Naive thymus-derived CD4-positive, alpha-beta T cell (primary cell): ENCODE data around the gene CEP126. TPM values are rescaled to one million over a fixed set of nuclear protein-coding genes. Genes with fewer than 3 reads are reported as not detected.
A peak's percentile ranks its signal among the peaks of the same experiment; 100 is the strongest.

Experiments used
- ATAC-seq: fragments of 150-1000 bp; cut with Tn5 transposase; 2 replicates; pipeline ENCODE4 v1.10.0; 2021; ENCODE audit warnings: mild to moderate bottlenecking, moderate library complexity
- CTCF ChIA-PET: fragments of 350-600 bp; sonication (Branson Sonifier 250); formaldehyde crosslinking; loops from one replicate; lab custom pipeline; 2021; ENCODE audit warnings: antibody characterized with exemption; lab: Charles Lee
- POLR2A ChIA-PET: fragments of 350-600 bp; sonication (Branson Sonifier 250); formaldehyde crosslinking; loops from one replicate; lab custom pipeline; 2021; ENCODE audit warnings: antibody characterized with exemption, inconsistent platforms; lab: Charles Lee
- DNase-seq, 9 donors: peaks; one replicate each; pipeline versions ENCODE4 v3.0.0 to v3.0.0-alpha.2; 2020 to 2022; ENCODE audit warnings: mixed read lengths in 1 of 9
- H3K27ac ChIP-seq: one replicate; pipeline ENCODE4 v1.7.0; 2013; ENCODE audit warnings: mild to moderate bottlenecking, low read depth, low read length, moderate library complexity
- H3K27me3 ChIP-seq, 2 donors: one replicate each; pipeline ENCODE4 v1.7.0; 2013; ENCODE audit warnings: low read length in 2 of 2, mild to moderate bottlenecking in 2 of 2, moderate library complexity in 2 of 2; ENCODE audit not compliant: control insufficient read depth in 2 of 2, insufficient read depth in 2 of 2
- H3K36me3 ChIP-seq, 3 experiments: 1 replicate in 2 of 3; 2 replicates in 1 of 3; pipeline ENCODE4 v1.7.0; 2013; ENCODE audit warnings: low read length in 3 of 3, mild to moderate bottlenecking in 3 of 3, moderate library complexity in 1 of 3; ENCODE audit not compliant: insufficient read depth in 3 of 3, control insufficient read depth in 2 of 3
- H3K4me1 ChIP-seq, 2 donors: one replicate each; pipeline ENCODE4 v1.7.0; 2013; ENCODE audit warnings: low read length in 2 of 2, mild to moderate bottlenecking in 2 of 2, moderate library complexity in 1 of 2; ENCODE audit not compliant: control insufficient read depth in 2 of 2, insufficient read depth in 2 of 2
- H3K4me3 ChIP-seq: 2 replicates; pipeline ENCODE4 v1.7.0; 2013; ENCODE audit warnings: mild to moderate bottlenecking, low read length
- H3K9me3 ChIP-seq, 3 experiments: 1 replicate in 2 of 3; 2 replicates in 1 of 3; pipeline ENCODE4 v1.7.0; 2013; ENCODE audit warnings: low read length in 3 of 3; ENCODE audit not compliant: control insufficient read depth in 2 of 3
- H3K27ac Mint-ChIP-seq, 9 donors: one replicate each; pipeline ENCODE4 v1.8.0; 2020 to 2022; ENCODE audit warnings: mixed read lengths in 9 of 9, mild to moderate bottlenecking in 8 of 9, moderate library complexity in 5 of 9, inconsistent platforms in 2 of 9
- H3K27me3 Mint-ChIP-seq, 5 donors: one replicate each; pipeline ENCODE4 v1.8.0; 2021 to 2022; ENCODE audit warnings: mixed read lengths in 5 of 5, mild to moderate bottlenecking in 1 of 5
- H3K36me3 Mint-ChIP-seq, 5 donors: one replicate each; pipeline ENCODE4 v1.8.0; 2020 to 2022; ENCODE audit warnings: mixed read lengths in 5 of 5, mild to moderate bottlenecking in 3 of 5, inconsistent platforms in 1 of 5
- H3K4me1 Mint-ChIP-seq, 7 donors: one replicate each; pipeline ENCODE4 v1.8.0; 2020 to 2022; ENCODE audit warnings: mixed read lengths in 7 of 7, mild to moderate bottlenecking in 3 of 7, inconsistent platforms in 1 of 7
- H3K4me3 Mint-ChIP-seq, 10 donors: one replicate each; pipeline ENCODE4 v1.8.0; 2020 to 2022; ENCODE audit warnings: mild to moderate bottlenecking in 10 of 10, mixed read lengths in 10 of 10, moderate library complexity in 6 of 10, inconsistent platforms in 2 of 10
- H3K9me3 Mint-ChIP-seq, 11 donors: one replicate each; pipeline ENCODE4 v1.8.0; 2020 to 2022; ENCODE audit warnings: mixed read lengths in 11 of 11, mild to moderate bottlenecking in 4 of 11, inconsistent platforms in 1 of 11, moderate library complexity in 1 of 11
- intact Hi-C, 2 donors: fragments of 100-400 bp; cut with micrococcal nuclease; formaldehyde crosslinking; loops; one replicate each; pipeline ENCODE4 v1.15.1; 2023
- polyA plus RNA-seq, 2 donors: library from polyadenylated mRNA; unstranded; fragments of 300-500 nt; fragmentation: Illumina TruSeq; gene quantifications; one replicate each; pipeline ENCODE4 v1.2.3, GENCODE V29; 2021
- total RNA-seq, 6 experiments: library from RNA in 5 of 6; stranded (reverse) in 5 of 6; gene quantifications; 1 replicate in 5 of 6; 2 replicates in 1 of 6; pipeline ENCODE4 v1.2.3 and lab custom pipeline; 2021 to 2026

The CEP126 gene
- total RNA-seq: 1 to 10 TPM in 4 of 5 experiments, under 1 TPM in 1; 0.39 to 3.4 (median 2.6) TPM
- polyA plus RNA-seq: 1 to 10 TPM in 1 of 2 donors, under 1 TPM in 1; 0.21 to 1.8 TPM
- total RNA-seq (lab: John Stamatoyannopoulos, UW): 3.4 reads per million, percentile 18 among the genes with 10 or more reads in this experiment

- Mint-ChIP-seq H3K36me3 (no peaks in the 10 kb centered on the region), H3K9me3 (no peaks in the 10 kb centered on the region), H3K27ac (peak within 1 kb of the TSS; percentile 79 to 95 (median 89)), H3K27me3 (peaks cover 0 to 6% (median 0%) of the 10 kb centered on the region in 5 donors), H3K4me1 (peaks cover 18 to 30% (median 26%) of the 10 kb centered on the region in 7 donors), H3K4me3 (peak within 1 kb of the TSS; percentile 90 to 97 (median 94))
- Histone ChIP-seq H3K4me1 (peaks cover 10 to 13% of the 10 kb centered on the region in 2 donors), H3K27me3 (no peaks in the 10 kb centered on the region), H3K4me3 (peak within 1 kb of the TSS; percentile 78), H3K27ac (peak within 1 kb of the TSS; percentile 68), H3K9me3 (no peaks in the 10 kb centered on the region), H3K36me3 (no peaks in the 10 kb centered on the region)
- ChIA-PET CTCF (interaction anchor here (0.9 to 1.2 kb wide), 2 partner anchors 54 to 93 kb away, joined by 4 to 5 read pairs; no protein-coding TSS in a partner anchor), POLR2A (no interaction called here)
- peak; percentile 93 for ATAC-seq
- peak; percentile 89 to 96 (median 92) for DNase-seq
- intact Hi-C loops: loop anchor here (1.0 to 5.0 kb wide), 10 partner anchors 92 to 1194 kb away; partner anchors contain the start of genes DCUN1D5 (in 2 of the 2), DYNC2H1 (in 2 of the 2), YAP1 (in 2 of the 2) and BIRC2 (in 1 of the 2)
Measured at GRCh38 chr11:101914738-101915426, at the start of gene CEP126. CEP126 (plus strand) TSS chr11:101915010; CDS start chr11:101915285, 275 bp downstream.

DNA sequence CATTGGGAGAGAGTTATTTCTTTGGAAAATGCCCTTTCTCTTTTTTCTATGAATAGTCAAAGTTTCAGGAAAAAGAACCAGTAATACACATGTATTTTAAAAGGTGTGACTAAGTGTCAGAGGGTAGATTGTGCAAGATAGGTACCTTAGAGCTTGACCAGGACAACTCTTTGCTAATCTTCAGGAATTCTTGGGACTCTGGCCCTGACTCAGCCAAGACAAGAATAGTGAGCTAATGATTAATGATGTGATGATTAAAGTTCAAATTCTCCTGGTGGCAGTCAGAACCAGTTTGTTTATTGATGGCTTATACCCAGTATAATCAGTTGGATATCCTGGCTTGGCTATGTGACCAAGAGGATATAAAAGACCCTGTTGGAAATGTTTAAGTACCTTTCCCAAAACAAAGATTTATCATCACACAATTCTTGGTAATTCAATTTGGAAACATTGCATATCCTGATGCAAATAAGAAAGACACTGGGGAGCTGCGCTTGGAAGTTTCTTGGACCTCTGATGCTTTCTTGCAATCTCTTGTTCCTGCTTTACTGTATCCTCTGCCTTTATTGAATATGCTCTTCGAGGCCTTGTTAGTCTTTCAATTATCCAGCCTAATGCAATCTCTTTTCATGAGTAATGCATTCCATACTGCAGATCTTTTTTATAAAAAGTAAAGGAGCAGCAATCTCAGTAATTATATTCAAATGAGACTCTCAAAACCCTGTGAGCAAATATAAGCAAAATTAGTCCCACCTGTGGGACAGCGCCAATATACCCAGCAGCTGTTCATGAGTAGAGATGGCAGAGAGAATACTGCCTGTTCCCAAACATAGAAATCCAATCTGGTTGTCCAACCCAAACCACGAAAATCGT is 48.0 kb upstream of the CEP126 start:
- Mint-ChIP-seq H3K9me3 (peaks cover 0 to 10% (median 2%) of the 10 kb centered on the region in 11 donors), H3K4me1 (no peaks in the 10 kb centered on the region), H3K27ac (no peak overlapping the region), H3K27me3 (peaks cover 2 to 33% (median 24%) of the 10 kb centered on the region in 5 donors), H3K36me3 (no peaks in the 10 kb centered on the region), H3K4me3 (no peak overlapping the region)
- intact Hi-C loops: no loop called here
- no peak for ATAC-seq
- CTCF ChIA-PET: no interaction called here
- H3K9me3 ChIP-seq: no peaks in the 10 kb centered on the region
- DNase-seq: no peak
- no peaks in the 10 kb centered on the region for H3K4me1 ChIP-seq
- POLR2A ChIA-PET: no interaction called here
- H3K27me3 ChIP-seq: peaks cover 0 to 4% of the 10 kb centered on the region in 2 donors
- H3K4me3 ChIP-seq: no peak overlapping the region
- no peak overlapping the region for H3K27ac ChIP-seq
- no peaks in the 10 kb centered on the region for H3K36me3 ChIP-seq

DNA sequence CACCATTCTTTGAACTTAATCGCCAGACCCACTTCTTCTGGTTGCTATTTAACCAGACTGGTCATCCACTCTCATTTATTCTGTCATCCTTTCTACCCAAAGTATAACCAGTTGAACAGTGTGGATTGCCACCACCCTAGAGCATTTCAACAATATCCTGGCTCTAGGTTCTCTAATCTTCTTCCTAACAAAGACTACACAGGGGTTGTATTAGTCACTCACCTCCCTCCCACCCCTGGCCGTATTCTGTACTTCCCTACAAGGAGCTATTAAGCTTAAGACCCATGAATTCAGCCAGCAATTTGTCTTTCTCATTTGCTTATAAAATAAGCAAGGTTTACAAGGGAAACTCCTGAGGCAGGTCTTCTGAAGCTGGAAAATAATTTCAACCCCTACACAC is 46.9 kb upstream of the CEP126 start:
- Histone ChIP-seq H3K4me1 (no peaks in the 10 kb centered on the region), H3K9me3 (no peaks in the 10 kb centered on the region), H3K27me3 (peaks cover 0 to 4% of the 10 kb centered on the region in 2 donors), H3K4me3 (no peak overlapping the region), H3K27ac (no peak overlapping the region), H3K36me3 (no peaks in the 10 kb centered on the region)
- ChIA-PET POLR2A (no interaction called here), CTCF (no interaction called here)
- no peak for ATAC-seq
- Mint-ChIP-seq H3K27me3 (peaks cover 2 to 24% (median 15%) of the 10 kb centered on the region in 5 donors), H3K4me1 (no peaks in the 10 kb centered on the region), H3K9me3 (peaks cover 0 to 10% (median 2%) of the 10 kb centered on the region in 11 donors), H3K36me3 (no peaks in the 10 kb centered on the region), H3K4me3 (no peak overlapping the region), H3K27ac (no peak overlapping the region)
- intact Hi-C loops: no loop called here
- DNase-seq: no peak

DNA sequence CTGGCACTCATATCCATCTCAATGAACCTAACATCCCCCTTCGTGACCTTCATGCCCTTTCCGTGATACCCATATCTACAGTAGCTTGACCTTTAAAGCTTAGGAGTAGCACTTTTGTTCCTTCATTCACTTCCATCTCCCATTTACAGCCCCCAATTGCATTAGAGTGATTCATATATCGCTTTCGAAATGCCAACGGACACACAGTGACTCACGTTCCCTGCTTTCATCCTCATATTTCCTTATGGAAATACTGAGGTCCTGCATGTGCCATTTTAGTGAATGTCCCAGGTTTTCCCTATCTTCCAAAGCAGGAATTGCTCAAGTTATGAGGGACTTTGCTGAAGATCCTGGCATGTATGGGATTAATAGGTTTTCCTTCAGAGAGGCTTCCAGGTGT is 44.3 kb upstream of the CEP126 start:
- Mint-ChIP-seq H3K36me3 (no peaks in the 10 kb centered on the region), H3K4me1 (no peaks in the 10 kb centered on the region), H3K9me3 (peaks cover 0 to 3% (median 0%) of the 10 kb centered on the region in 11 donors), H3K27ac (no peak overlapping the region), H3K27me3 (peaks cover 0 to 24% (median 18%) of the 10 kb centered on the region in 5 donors), H3K4me3 (no peak overlapping the region)
- ChIA-PET POLR2A (no interaction called here), CTCF (no interaction called here)
- Histone ChIP-seq H3K9me3 (no peaks in the 10 kb centered on the region), H3K4me1 (no peaks in the 10 kb centered on the region), H3K4me3 (no peak overlapping the region), H3K27me3 (peaks cover 0 to 4% of the 10 kb centered on the region in 2 donors), H3K36me3 (no peaks in the 10 kb centered on the region), H3K27ac (no peak overlapping the region)
- DNase-seq (no peak), ATAC-seq (no peak)
- intact Hi-C loops: no loop called here

- H3K36me3 Mint-ChIP-seq: no peaks in the 10 kb centered on the region
- Histone ChIP-seq H3K27me3 (peaks cover 0 to 4% of the 10 kb centered on the region in 2 donors), H3K27ac (no peak overlapping the region), H3K9me3 (no peaks in the 10 kb centered on the region), H3K36me3 (no peaks in the 10 kb centered on the region), H3K4me3 (no peak overlapping the region), H3K4me1 (no peaks in the 10 kb centered on the region)
- intact Hi-C loops: no loop called here
- POLR2A ChIA-PET: no interaction called here
- ATAC-seq (no peak), DNase-seq (no peak)
- peaks cover 0 to 30% (median 23%) of the 10 kb centered on the region in 5 donors for H3K27me3 Mint-ChIP-seq
- no peak overlapping the region for H3K27ac Mint-ChIP-seq
- H3K4me3 Mint-ChIP-seq: no peak overlapping the region
- no peaks in the 10 kb centered on the region for H3K4me1 Mint-ChIP-seq
- CTCF ChIA-PET: no interaction called here
- H3K9me3 Mint-ChIP-seq: peaks cover 0 to 4% (median 0%) of the 10 kb centered on the region in 11 donors
Measured at GRCh38 chr11:101872171-101872882, 42.5 kb upstream of the CEP126 start.

DNA sequence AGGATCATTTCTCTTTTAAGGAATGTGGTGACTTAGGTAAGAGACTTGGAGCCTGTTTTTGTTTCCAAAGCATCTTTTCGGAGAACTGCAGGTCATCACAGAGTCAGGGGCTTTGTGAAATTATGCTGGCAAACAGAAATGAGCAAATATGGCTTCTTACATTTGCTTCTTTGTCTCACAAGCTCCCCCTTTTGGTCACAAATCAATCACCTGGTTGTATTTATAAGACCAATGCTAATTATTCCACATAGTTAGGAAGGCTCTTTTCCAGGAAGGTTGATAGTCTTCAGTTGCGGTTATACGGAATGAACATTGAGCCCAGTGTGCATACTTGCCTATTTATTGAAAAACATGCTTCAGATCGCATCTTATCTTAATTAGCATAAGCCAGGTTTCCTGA is 34.6 kb upstream of the CEP126 start:
- POLR2A ChIA-PET: no interaction called here
- no peak for DNase-seq

More for the DNA sequence above, 34.6 kb upstream of the CEP126 start:
- Histone ChIP-seq H3K27ac (no peak overlapping the region), H3K36me3 (no peaks in the 10 kb centered on the region), H3K9me3 (no peaks in the 10 kb centered on the region), H3K27me3 (no peaks in the 10 kb centered on the region), H3K4me3 (no peak overlapping the region), H3K4me1 (no peaks in the 10 kb centered on the region)
- no peak overlapping the region for H3K27ac Mint-ChIP-seq
- CTCF ChIA-PET: interaction anchor here (0.6 kb wide), 1 partner anchor 391 kb away, joined by 3 read pairs; no protein-coding TSS in a partner anchor
- no peaks in the 10 kb centered on the region for H3K4me1 Mint-ChIP-seq
- H3K36me3 Mint-ChIP-seq: no peaks in the 10 kb centered on the region
- peaks cover 0 to 4% (median 0%) of the 10 kb centered on the region in 11 donors for H3K9me3 Mint-ChIP-seq
- H3K4me3 Mint-ChIP-seq: no peak overlapping the region
- peaks cover 6 to 33% (median 20%) of the 10 kb centered on the region in 5 donors for H3K27me3 Mint-ChIP-seq
- ATAC-seq: no peak
- intact Hi-C loops: no loop called here
